DMS53 treated with DMSO at 0.1 percent for 48 hours (cell line): ENCODE data around the gene FICD.
A peak's percentile ranks its signal among the peaks of the same experiment; 100 is the strongest.
"Not testable (repeated sequence)": the region's sequence is repeated elsewhere in the genome, so short reads cannot be mapped to it uniquely, and the experiment has no call there.

Experiments
- DNase-seq: peaks from one replicate; lab custom pipeline; 2025; ENCODE audit not compliant: unreplicated experiment; lab: John Stamatoyannopoulos, UW

Gene FICD

GRCh38 chr12:108531929-108532848 is 17.1 kb downstream of the FICD start:
- no peak for DNase-seq

GRCh38 chr12:108538146-108538545 is 23.1 kb downstream of the FICD start:
- no peak for DNase-seq

- no peak for DNase-seq
Observed at GRCh38 chr12:108538616-108539195, 23.6 kb downstream of the FICD start.

GRCh38 chr12:108542320-108542719 is 27.2 kb downstream of the FICD start:
- no peak for DNase-seq

GRCh38 chr12:108543652-108544051 is 28.6 kb downstream of the FICD start:
- no peak for DNase-seq

- DNase-seq = no peak
Observed at GRCh38 chr12:108547686-108548085, 32.6 kb downstream of the FICD start.

GRCh38 chr12:108548954-108549521 is 34.0 kb downstream of the FICD start:
- no peak for DNase-seq

- DNase-seq = no peak
Observed at GRCh38 chr12:108551535-108551934, 36.5 kb downstream of the FICD start.

GRCh38 chr12:108553799-108554198 is 38.7 kb downstream of the FICD start:
- DNase-seq = no peak

- DNase-seq = not testable (repeated sequence)
Observed at GRCh38 chr12:108555383-108555782, 40.3 kb downstream of the FICD start.

- DNase-seq = no peak
Observed at GRCh38 chr12:108559007-108559655, 44.1 kb downstream of the FICD start.

- DNase-seq = no peak
Observed at GRCh38 chr12:108559748-108560147, 44.7 kb downstream of the FICD start.

GRCh38 chr12:108560321-108560721 is 45.2 kb downstream of the FICD start:
- no peak for DNase-seq

- peak; percentile 97 for DNase-seq
Observed at GRCh38 chr12:108560752-108561719, 46.0 kb downstream of the FICD start, which contains the start of gene SART3. TSS of gene SART3 (minus strand) at chr12:108561173. CDS start at chr12:108561154, 19 bp downstream.

- DNase-seq = peak; percentile 86
Observed at GRCh38 chr12:108561852-108562347, 46.8 kb downstream of the FICD start.

GRCh38 chr12:108562348-108563135 is 47.5 kb downstream of the FICD start, which contains the start of gene ISCU:
TSS of gene ISCU (plus strand) at chr12:108562596. CDS start at chr12:108562623, 27 bp downstream.
- DNase-seq = peak; percentile 97

GRCh38 chr12:108563136-108563803 is 48.2 kb downstream of the FICD start:
- peak; percentile 90 for DNase-seq

- no peak for DNase-seq
Observed at GRCh38 chr12:108563804-108564151, 48.7 kb downstream of the FICD start.

GRCh38 chr12:108564724-108565123 is 49.6 kb downstream of the FICD start:
- no peak for DNase-seq
